Measurements from ENCODE around the gene RAPGEF1.

- no peak for TF ChIP-seq POLR2A (IDR thresholded peaks at IDR 0.05; ENCODE audit: low read depth, low read length)
- TF ChIP-seq TAF1 (IDR thresholded peaks at IDR 0.05; ENCODE audit: low read depth, low read length) = no peak
- no peak for TF ChIP-seq POLR2AphosphoS5 (IDR thresholded peaks at IDR 0.05; ENCODE audit: low read depth, low read length)
- no peak for TF ChIP-seq SPI1 (IDR thresholded peaks at IDR 0.05; ENCODE audit: low read depth, low read length)
These were observed 163.7 kb downstream of the RAPGEF1 start for GRCh38 chr9:131575946-131576853.
